Activated T-cell treated with anti-CD3 and anti-CD28 coated beads, Interleukin-2, amount 50 U/mL, for 72 hours (primary cell): ENCODE measurements around the gene ATF2. TPM values are rescaled to one million over a fixed set of nuclear protein-coding genes. Genes with fewer than 3 reads are reported as not detected.
A peak's percentile ranks its signal among the peaks of the same experiment; 100 is the strongest.

Experiments used
- ATAC-seq, 2 donors: fragments of 150-1000 bp; cut with Tn5 transposase; replicated peaks in 1 of 2; 2 replicates each; pipeline ENCODE4 v1.10.0; 2021; ENCODE audit warnings: moderate library complexity in 2 of 2, mild to moderate bottlenecking in 1 of 2
- DNase-seq, 2 donors: peaks; one replicate each; pipeline ENCODE4 v3.0.0; 2021 to 2022; ENCODE audit warnings: mixed read lengths in 1 of 2
- H3K27ac Mint-ChIP-seq: one replicate; pipeline ENCODE4 v1.8.0; 2022; ENCODE audit warnings: mild to moderate bottlenecking, moderate library complexity, mixed read lengths
- H3K27me3 Mint-ChIP-seq: one replicate; pipeline ENCODE4 v1.8.0; 2022; ENCODE audit warnings: low read depth, mixed read lengths
- H3K36me3 Mint-ChIP-seq, 2 donors: one replicate each; pipeline ENCODE4 v1.8.0; 2022; ENCODE audit warnings: mixed read lengths in 2 of 2, mild to moderate bottlenecking in 1 of 2; ENCODE audit not compliant: insufficient read depth in 2 of 2
- H3K4me1 Mint-ChIP-seq: one replicate; pipeline ENCODE4 v1.8.0; 2022; ENCODE audit warnings: low read depth, mixed read lengths
- H3K4me3 Mint-ChIP-seq, 2 donors: one replicate each; pipeline ENCODE4 v1.8.0; 2022; ENCODE audit warnings: mild to moderate bottlenecking in 2 of 2, mixed read lengths in 2 of 2, moderate library complexity in 2 of 2
- H3K9me3 Mint-ChIP-seq, 2 donors: one replicate each; pipeline ENCODE4 v1.8.0; 2022; ENCODE audit warnings: mixed read lengths in 2 of 2
- total RNA-seq, 2 donors: library from RNA; stranded (reverse); gene quantifications; one replicate each; pipeline ENCODE4 v1.2.3, GENCODE V29; 2022

ATF2 gene
- 10 to 100 TPM; 65.8 to 67.0 TPM for total RNA-seq

- peak within 1 kb of the TSS; percentile 98 to 99 for H3K4me3 Mint-ChIP-seq
- H3K4me1 Mint-ChIP-seq = peaks cover 64% of the 10 kb centered on the region
- DNase-seq (peak; percentile 96 to 99), ATAC-seq (peak; percentile 92)
- H3K27ac Mint-ChIP-seq = peak within 1 kb of the TSS; percentile 98
- peaks cover 7 to 8% of the 10 kb centered on the region in 2 donors for H3K36me3 Mint-ChIP-seq
- no peaks in the 10 kb centered on the region for H3K27me3 Mint-ChIP-seq
- no peaks in the 10 kb centered on the region for H3K9me3 Mint-ChIP-seq
Measured at GRCh38 chr2:175167792-175168563, at the start of gene ATF2. ATF2 (minus strand) TSS chr2:175168203; CDS start chr2:175136443, 31,760 bp downstream.

GRCh38 chr2:175207741-175208438 lies 39.9 kb upstream of the ATF2 start:
- Mint-ChIP-seq H3K4me3 (no peak overlapping the region), H3K27ac (no peak overlapping the region), H3K9me3 (peaks cover 0 to 2% of the 10 kb centered on the region in 2 donors), H3K4me1 (no peaks in the 10 kb centered on the region), H3K36me3 (no peaks in the 10 kb centered on the region), H3K27me3 (peaks cover 6% of the 10 kb centered on the region)
- no peak for ATAC-seq
- DNase-seq = no peak

- no peak for DNase-seq
- Mint-ChIP-seq H3K9me3 (peaks cover 0 to 2% of the 10 kb centered on the region in 2 donors), H3K4me3 (no peak overlapping the region), H3K4me1 (no peaks in the 10 kb centered on the region), H3K27me3 (peaks cover 11% of the 10 kb centered on the region), H3K27ac (no peak overlapping the region), H3K36me3 (no peaks in the 10 kb centered on the region)
- ATAC-seq = no peak
Measured at GRCh38 chr2:175206866-175207265, 38.9 kb upstream of the ATF2 start.

GRCh38 chr2:175205523-175205922 lies 37.5 kb upstream of the ATF2 start:
- no peak for ATAC-seq
- no peak for DNase-seq
- no peaks in the 10 kb centered on the region for H3K36me3 Mint-ChIP-seq
- H3K4me1 Mint-ChIP-seq = no peaks in the 10 kb centered on the region
- H3K4me3 Mint-ChIP-seq = no peak overlapping the region
- no peak overlapping the region for H3K27ac Mint-ChIP-seq
- H3K9me3 Mint-ChIP-seq = peaks cover 0 to 2% of the 10 kb centered on the region in 2 donors
- H3K27me3 Mint-ChIP-seq = peaks cover 9% of the 10 kb centered on the region

- H3K4me1 Mint-ChIP-seq = no peaks in the 10 kb centered on the region
- DNase-seq (peak; percentile 63 to 66), ATAC-seq (peak; percentile 90 to 91)
- peaks cover 0 to 3% of the 10 kb centered on the region in 2 donors for H3K36me3 Mint-ChIP-seq
- H3K27me3 Mint-ChIP-seq = peaks cover 9% of the 10 kb centered on the region
- H3K9me3 Mint-ChIP-seq = peaks cover 0 to 7% of the 10 kb centered on the region in 2 donors
- H3K4me3 Mint-ChIP-seq = peak overlapping the region in 1 of 2 donors; percentile 39
- H3K27ac Mint-ChIP-seq = no peak overlapping the region
Measured at GRCh38 chr2:175203621-175204496, 35.9 kb upstream of the ATF2 start.

GRCh38 chr2:175195012-175195411 lies 27.0 kb upstream of the ATF2 start:
- Mint-ChIP-seq H3K9me3 (peaks cover 0 to 7% of the 10 kb centered on the region in 2 donors), H3K27ac (no peak overlapping the region), H3K27me3 (peaks cover 42% of the 10 kb centered on the region), H3K36me3 (peaks cover 2 to 3% of the 10 kb centered on the region in 2 donors), H3K4me3 (no peak overlapping the region), H3K4me1 (no peaks in the 10 kb centered on the region)
- ATAC-seq (no peak), DNase-seq (no peak)

- DNase-seq = no peak
- H3K36me3 Mint-ChIP-seq = peaks cover 0 to 2% of the 10 kb centered on the region in 2 donors
- H3K4me3 Mint-ChIP-seq = no peak overlapping the region
- H3K27ac Mint-ChIP-seq = no peak overlapping the region
- H3K27me3 Mint-ChIP-seq = peaks cover 16% of the 10 kb centered on the region
- ATAC-seq = no peak
- peaks cover 6% of the 10 kb centered on the region for H3K4me1 Mint-ChIP-seq
- H3K9me3 Mint-ChIP-seq = peaks cover under 1% of the 10 kb centered on the region in 2 donors
Measured at GRCh38 chr2:175188761-175189160, 20.8 kb upstream of the ATF2 start.

GRCh38 chr2:175187378-175187777 lies 19.4 kb upstream of the ATF2 start:
- no peak overlapping the region for H3K27ac Mint-ChIP-seq
- H3K36me3 Mint-ChIP-seq = peaks cover 0 to 2% of the 10 kb centered on the region in 2 donors
- DNase-seq (peak in 1 of 2 donors; percentile 8), ATAC-seq (peak; percentile 70 to 82)
- H3K4me3 Mint-ChIP-seq = no peak overlapping the region
- peaks cover 16% of the 10 kb centered on the region for H3K27me3 Mint-ChIP-seq
- peaks cover 7% of the 10 kb centered on the region for H3K4me1 Mint-ChIP-seq
- peaks cover 2% of the 10 kb centered on the region in 2 donors for H3K9me3 Mint-ChIP-seq

GRCh38 chr2:175183674-175184073 lies 15.7 kb upstream of the ATF2 start:
- Mint-ChIP-seq H3K36me3 (peaks cover 12 to 23% of the 10 kb centered on the region in 2 donors), H3K27ac (no peak overlapping the region), H3K4me3 (no peak overlapping the region), H3K27me3 (no peaks in the 10 kb centered on the region), H3K9me3 (peaks cover 2% of the 10 kb centered on the region in 2 donors), H3K4me1 (peaks cover 26% of the 10 kb centered on the region)
- ATAC-seq (no peak), DNase-seq (no peak)

GRCh38 chr2:175181877-175182308 lies 13.9 kb upstream of the ATF2 start:
- H3K27me3 Mint-ChIP-seq = no peaks in the 10 kb centered on the region
- ATAC-seq (no peak), DNase-seq (no peak)

GRCh38 chr2:175181104-175181876 lies 13.3 kb upstream of the ATF2 start, which contains the start of gene ATP5MC3:
ATP5MC3 (minus strand) TSS chr2:175181710; CDS start chr2:175181393, 317 bp downstream.
- H3K27me3 Mint-ChIP-seq = no peaks in the 10 kb centered on the region
- H3K36me3 Mint-ChIP-seq = peaks cover 16 to 33% of the 10 kb centered on the region in 2 donors
- peak within 1 kb of the TSS; percentile 76 to 93 for H3K4me3 Mint-ChIP-seq
- H3K27ac Mint-ChIP-seq = peak within 1 kb of the TSS; percentile 82
- peaks cover 2% of the 10 kb centered on the region in 2 donors for H3K9me3 Mint-ChIP-seq
- peaks cover 34% of the 10 kb centered on the region for H3K4me1 Mint-ChIP-seq
- peak; percentile 92 to 94 for ATAC-seq
- peak; percentile 92 for DNase-seq

More at GRCh38 chr2:175181877-175182308, 13.9 kb upstream of the ATF2 start:
- peaks cover 13 to 31% of the 10 kb centered on the region in 2 donors for H3K36me3 Mint-ChIP-seq
- peak overlapping the region; percentile 76 to 93 for H3K4me3 Mint-ChIP-seq
- H3K4me1 Mint-ChIP-seq = peaks cover 30% of the 10 kb centered on the region
- peak overlapping the region; percentile 82 for H3K27ac Mint-ChIP-seq
- H3K9me3 Mint-ChIP-seq = peaks cover 2% of the 10 kb centered on the region in 2 donors

GRCh38 chr2:175180701-175181103 lies 12.7 kb upstream of the ATF2 start:
- Mint-ChIP-seq H3K27me3 (no peaks in the 10 kb centered on the region), H3K36me3 (peaks cover 16 to 33% of the 10 kb centered on the region in 2 donors), H3K4me1 (peaks cover 39% of the 10 kb centered on the region), H3K4me3 (peak overlapping the region; percentile 76 to 93), H3K9me3 (peaks cover 2% of the 10 kb centered on the region in 2 donors), H3K27ac (peak overlapping the region; percentile 82)
- DNase-seq (peak; percentile 60 to 70), ATAC-seq (peak; percentile 63 to 72)
